NCI-H526 (cell line): ENCODE data around the gene MSI2.
A peak's percentile ranks its signal among the peaks of the same experiment; 100 is the strongest.

Experiments
- DNase-seq, 2 experiments: peaks; one replicate each; lab custom pipeline; 2025; lab: John Stamatoyannopoulos, UW

MSI2 gene

GRCh38 chr17:57505841-57506773 is 249.8 kb downstream of the MSI2 start:
- DNase-seq, result no peak

- DNase-seq, result no peak
These were observed 250.4 kb downstream of the MSI2 start for GRCh38 chr17:57506774-57507127.

GRCh38 chr17:57507828-57508227 is 251.5 kb downstream of the MSI2 start:
- DNase-seq, result no peak

- DNase-seq, result no peak
These were observed 252.3 kb downstream of the MSI2 start for GRCh38 chr17:57508671-57509070.

GRCh38 chr17:57511475-57512123 is 255.3 kb downstream of the MSI2 start:
- no peak for DNase-seq

GRCh38 chr17:57512258-57512657 is 255.9 kb downstream of the MSI2 start:
- no peak for DNase-seq

- no peak for DNase-seq
These were observed 256.4 kb downstream of the MSI2 start for GRCh38 chr17:57512691-57513090.

- DNase-seq, result no peak
These were observed 257.2 kb downstream of the MSI2 start for GRCh38 chr17:57513569-57513968.

- DNase-seq, result no peak
These were observed 258.3 kb downstream of the MSI2 start for GRCh38 chr17:57514614-57515013.

GRCh38 chr17:57515662-57516211 is 259.4 kb downstream of the MSI2 start:
- DNase-seq, result no peak

- DNase-seq, result no peak
These were observed 260.2 kb downstream of the MSI2 start for GRCh38 chr17:57516290-57517230.

- DNase-seq, result no peak
These were observed 260.9 kb downstream of the MSI2 start for GRCh38 chr17:57517273-57517631.

- no peak for DNase-seq
These were observed 261.5 kb downstream of the MSI2 start for GRCh38 chr17:57517632-57518456.

- peak in 1 of 2 experiments; percentile 45 for DNase-seq
These were observed 262.6 kb downstream of the MSI2 start for GRCh38 chr17:57518587-57519581.

GRCh38 chr17:57519800-57520199 is 263.5 kb downstream of the MSI2 start:
- no peak for DNase-seq

- no peak for DNase-seq
These were observed 265.3 kb downstream of the MSI2 start for GRCh38 chr17:57521606-57522005.

GRCh38 chr17:57522042-57523005 is 266.0 kb downstream of the MSI2 start:
- DNase-seq, result no peak

GRCh38 chr17:57523926-57524632 is 267.8 kb downstream of the MSI2 start:
- peak; percentile 77 to 79 for DNase-seq
